GM10847 (cell line): ENCODE results near the gene EFCAB8.

ENCODE experiments used
- POLR2A ChIP-seq: IDR thresholded peaks from 2 replicates; pipeline ENCODE4 v1.6.1; 2011; ENCODE audit not compliant: insufficient read length; ENCODE audit errors: extremely low read depth

The EFCAB8 gene

DNA sequence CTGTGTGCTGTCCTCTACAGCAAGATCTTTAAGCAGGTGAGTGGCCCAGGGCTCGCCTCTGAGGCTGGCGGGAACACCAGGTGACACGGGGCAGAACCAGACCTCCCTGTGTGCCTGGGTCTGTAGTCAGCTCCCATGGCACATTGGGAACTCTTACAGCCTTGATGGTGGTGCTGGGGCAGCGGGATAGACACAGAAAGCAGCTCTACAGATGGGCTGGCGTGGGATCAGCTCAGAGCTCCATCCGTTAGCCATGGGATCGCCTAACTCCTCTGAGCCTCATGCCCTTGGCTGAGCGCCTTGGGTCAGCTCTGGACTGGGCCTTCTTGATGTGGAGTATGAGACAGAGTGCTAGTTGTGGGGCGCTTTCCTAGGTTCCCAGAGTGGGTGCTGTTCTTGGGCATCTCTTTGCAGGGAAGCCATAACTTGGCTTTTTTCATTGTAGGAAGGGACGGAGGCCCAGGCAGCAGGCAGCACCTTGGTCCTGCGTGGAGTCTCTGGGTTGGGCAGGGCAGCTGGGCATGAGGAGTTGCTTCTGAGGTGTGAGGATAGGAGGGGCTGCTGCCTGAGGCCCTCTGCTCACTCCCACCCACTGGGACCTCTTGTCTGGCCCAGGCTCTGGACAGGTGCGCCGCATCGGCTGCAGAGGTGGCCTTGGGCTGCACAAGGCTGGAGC is 51.3 kb downstream of the EFCAB8 start:
- no peak for TF ChIP-seq POLR2A

DNA sequence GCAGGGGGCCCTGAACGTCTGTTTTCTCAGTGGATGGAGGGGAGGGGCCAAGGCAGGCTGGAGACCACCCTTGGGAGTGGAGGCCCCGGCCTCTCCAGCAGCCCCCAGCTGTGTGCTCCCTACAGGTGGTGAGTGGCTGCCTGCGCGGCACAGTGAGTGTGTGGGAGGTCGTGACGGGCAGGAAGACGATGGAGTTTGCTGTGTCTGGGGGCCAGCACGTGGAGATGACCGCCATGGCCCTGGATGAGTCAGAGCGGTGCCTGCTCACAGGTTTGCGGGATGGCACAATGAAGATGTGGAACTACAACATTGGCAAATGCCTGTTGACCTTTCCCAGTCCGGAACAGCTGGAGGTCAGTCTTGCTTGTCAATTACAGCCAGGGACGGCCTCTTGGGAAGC is 52.6 kb downstream of the EFCAB8 start:
- TF ChIP-seq POLR2A, result no peak

DNA sequence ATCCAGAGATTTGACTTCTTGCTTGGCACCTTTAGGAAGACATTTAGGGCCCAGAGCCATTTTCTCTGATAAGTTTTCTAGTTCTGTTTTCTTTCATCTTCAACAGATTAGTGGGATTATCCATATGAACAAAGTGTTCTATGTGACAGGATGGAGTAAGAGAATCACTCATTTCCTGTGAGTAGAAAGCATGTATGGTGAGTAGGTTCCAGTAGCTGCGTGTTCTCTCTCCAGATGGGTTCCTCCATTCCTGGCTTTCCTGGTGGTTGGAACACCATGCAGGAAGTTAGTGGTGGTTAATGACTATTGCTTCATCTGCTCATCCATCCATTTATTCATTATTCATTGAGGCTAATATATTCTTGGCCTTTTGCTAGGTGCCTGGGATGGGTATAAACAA is 54.0 kb downstream of the EFCAB8 start:
- no peak for TF ChIP-seq POLR2A

DNA sequence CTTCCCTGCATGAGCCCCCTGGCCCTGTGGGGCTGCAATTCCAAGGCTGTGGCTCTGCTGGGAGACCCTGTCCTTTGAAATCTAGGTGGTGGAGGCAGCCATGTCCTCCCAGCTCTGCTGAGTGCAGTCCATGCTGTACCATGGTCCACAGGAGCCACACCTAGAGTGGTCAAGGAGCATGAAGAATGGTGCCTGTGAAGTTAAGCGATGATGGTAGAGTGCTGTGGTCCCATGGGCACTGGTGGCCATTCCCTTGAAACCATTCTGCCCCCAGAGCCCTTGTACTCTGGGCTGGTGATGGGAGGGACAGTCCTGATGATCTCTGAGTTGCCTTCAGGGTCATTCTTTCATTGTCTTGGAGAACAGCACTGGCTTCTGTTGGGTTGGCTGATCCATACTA is 55.3 kb downstream of the EFCAB8 start:
- TF ChIP-seq POLR2A, result no peak

DNA sequence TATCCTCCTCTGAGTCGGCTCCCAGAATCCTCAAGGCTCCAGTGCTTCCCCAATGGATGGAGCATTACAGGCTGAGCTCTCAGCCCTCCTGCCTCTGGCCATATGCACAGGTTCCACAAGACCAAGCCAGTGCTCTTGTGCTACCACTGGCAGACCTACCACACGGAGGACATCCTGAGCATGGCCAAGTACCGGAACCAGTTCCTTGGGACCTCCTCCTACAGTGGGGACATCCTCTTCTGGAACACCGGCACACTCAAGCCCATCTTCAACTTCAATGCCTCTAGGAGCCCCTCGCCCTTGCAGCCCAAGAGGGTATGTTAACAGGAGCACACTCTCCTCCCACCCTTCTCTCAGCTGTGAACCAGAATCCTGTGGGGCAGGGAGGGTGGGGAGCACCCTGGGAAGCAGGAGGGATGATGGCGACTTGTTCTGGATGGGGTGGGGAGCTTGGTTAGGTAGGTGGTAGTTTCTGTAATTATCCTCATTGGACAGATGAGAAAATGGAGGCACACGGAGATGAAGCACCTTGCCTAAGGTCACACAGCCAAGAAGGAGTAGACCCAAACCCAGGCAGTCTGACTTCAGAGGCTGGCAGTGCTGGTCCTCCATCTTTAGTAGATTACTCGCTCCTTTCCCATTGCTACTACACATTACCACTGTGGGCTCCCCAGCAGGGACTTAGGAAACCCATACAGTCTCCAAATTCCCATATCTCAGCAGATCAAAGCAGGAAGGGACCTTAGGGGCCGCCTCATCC is 58.6 kb downstream of the EFCAB8 start:
- TF ChIP-seq POLR2A, result no peak

DNA sequence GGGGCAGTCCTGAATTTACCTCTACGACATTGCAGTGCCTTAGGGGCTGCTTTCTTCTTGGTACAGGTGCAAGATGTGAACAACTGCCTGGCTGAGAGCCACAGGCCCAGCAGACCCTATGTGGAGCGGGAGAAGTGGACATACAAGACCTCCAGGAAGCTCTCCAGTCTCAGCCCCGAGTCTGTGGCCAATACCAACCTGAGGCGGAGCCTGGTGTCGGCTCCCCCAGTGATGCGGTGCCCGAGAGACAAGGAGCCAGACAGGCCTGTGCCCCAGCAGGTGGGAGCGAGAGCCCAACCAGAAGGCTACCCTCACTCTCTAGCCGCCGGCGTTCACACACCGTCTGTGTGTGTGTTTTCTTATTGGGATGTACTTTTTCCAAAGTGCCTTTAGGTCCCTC is 59.6 kb downstream of the EFCAB8 start:
- TF ChIP-seq POLR2A, result no peak

DNA sequence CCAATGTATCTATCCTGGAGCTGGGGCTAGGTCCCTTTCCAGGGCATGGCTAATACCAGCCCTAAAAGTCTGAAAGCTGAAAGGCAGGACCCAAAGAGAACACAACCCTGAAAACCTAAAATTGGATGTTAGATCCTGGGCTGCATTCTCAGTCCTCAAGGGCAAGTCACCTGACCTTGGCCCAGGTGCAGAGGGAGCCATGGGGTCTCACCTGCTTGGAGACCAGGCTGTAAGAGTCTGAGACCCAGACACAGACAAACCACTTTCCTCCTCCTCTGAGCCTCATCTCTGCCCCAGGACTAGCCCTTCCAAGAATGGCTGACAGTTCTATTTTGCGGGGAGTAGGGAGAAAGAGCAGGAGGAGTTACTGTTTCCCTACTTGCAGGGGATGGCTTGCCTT is 60.0 kb downstream of the EFCAB8 start:
- no peak for TF ChIP-seq POLR2A

DNA sequence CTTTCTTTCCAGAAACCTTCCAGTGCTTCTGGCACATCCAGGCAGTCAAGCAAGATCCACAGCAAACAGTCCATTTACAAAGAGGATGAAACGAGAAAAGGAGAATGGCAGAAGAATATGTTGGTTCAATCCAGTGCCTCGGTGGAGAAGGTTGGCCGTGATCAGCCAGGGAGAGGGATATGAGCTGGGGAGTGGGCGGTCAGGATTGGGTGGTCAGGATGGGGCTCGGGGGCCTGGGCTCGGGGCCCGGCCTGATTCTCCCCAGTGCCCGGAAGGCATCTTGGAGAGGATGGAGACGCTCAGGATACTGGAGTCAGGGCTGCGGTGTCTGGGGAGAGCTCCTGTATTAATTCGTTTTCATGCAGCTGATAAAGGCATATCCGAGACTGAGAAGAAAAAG is 61.3 kb downstream of the EFCAB8 start:
- no peak for TF ChIP-seq POLR2A

DNA sequence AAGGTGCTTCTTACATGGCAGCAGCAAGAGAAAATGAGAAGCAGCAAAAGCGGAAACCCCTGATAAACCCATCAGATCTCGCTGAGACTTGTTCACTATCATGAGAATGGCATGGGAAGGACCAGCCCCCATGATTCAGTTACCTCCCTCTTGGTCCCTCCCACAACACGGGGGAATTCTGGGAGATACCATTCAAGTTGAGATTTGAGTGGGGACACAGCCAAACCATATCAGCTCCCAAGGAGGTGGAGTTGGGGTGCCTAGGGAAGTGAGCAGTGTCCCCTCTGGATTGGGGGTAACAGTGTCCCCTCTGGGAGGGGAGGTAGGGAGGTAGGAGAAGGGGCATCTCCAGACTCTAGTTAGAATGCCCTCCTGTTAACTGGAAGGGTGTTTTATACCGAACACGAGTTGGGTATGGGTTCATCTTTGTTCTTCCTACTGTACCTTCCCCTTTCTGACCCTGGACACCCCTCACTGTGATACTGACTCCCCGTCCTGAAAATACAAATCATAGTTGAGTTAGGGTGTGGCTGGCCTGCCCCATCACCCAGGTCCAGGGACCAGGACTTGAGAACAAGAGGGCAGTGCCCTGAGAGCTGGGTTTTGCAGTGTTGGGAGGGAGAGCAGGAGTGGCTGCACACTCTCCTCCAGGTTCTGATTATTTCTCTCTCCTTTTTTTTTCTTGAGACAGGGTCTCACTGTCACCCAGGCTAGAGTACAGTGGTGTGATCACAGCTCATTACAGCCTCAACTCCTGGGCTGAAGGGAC is 62.0 kb downstream of the EFCAB8 start:
- TF ChIP-seq POLR2A, result no peak

DNA sequence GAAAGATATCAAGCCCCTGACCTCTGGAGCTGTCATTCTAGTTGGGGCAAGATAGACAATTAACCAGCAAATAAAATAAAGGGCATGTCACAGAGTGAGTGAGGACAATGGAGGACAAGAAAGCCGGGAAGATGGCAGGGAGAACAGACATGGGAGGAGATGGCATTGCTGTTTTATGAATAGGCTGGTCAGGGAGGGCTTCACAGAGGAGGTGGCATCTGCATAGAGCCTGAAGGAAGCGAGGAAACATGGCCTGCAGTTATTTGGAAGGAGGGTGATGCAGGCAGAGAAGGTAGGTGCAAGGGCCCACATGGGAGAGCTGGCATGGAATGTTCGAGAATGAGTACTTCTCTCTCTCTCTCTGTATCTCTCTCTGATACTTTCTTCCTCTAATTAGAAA is 63.7 kb downstream of the EFCAB8 start:
- TF ChIP-seq POLR2A, result no peak

DNA sequence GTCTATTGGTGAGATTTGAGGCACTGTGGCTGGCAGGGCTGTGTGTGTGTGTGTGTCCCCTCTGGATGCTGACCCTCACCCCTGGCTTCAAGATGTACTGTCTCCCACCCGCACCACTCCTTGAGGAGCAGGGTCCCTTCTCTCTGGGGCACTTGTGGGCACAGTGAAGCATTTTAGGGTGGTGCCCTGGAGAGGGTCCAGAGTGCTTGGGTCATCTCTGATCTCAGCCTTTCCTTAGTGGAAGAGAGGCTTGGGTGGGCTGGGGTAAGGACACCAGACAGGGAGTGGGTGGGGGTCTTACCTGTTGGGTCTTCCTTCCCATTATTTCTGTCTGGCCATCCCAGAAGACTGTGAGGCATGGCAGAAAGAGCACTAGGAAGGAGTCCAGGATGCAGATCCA is 66.1 kb downstream of the EFCAB8 start:
- no peak for TF ChIP-seq POLR2A

DNA sequence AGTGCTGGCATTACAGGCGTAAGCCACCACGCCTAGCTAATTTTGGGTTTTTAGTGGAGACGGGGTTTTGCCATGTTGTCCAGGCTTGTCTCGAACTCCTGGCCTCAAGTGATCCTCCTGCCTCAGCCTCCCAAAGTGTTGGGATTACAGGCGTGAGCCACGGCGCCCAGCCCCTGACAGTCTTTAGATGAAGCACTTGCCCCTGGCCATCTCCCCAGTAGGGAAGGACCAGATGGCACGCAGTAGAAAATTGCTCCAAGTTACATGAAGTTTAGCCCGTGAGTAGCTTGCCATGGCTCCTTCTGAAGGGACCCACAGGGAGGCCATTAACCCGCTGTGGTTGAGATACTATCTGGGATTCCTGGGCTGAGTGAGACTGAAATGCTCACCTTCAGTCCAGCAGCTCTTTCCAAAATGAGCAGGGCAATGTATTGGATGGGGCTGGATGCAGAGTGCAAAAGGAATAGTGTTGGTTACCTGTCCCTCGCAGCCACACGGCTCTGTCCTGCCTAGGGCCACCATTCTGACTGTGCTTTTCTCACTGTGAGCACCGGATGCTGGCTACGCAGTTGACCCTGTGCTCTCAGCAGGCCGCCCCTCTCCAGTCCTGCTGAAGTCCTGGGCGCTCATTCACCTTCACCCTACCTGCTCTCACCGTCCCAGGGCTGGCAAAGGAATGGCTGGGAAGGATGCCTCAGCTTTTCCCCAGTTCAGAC is 66.9 kb downstream of the EFCAB8 start:
- TF ChIP-seq POLR2A, result no peak

DNA sequence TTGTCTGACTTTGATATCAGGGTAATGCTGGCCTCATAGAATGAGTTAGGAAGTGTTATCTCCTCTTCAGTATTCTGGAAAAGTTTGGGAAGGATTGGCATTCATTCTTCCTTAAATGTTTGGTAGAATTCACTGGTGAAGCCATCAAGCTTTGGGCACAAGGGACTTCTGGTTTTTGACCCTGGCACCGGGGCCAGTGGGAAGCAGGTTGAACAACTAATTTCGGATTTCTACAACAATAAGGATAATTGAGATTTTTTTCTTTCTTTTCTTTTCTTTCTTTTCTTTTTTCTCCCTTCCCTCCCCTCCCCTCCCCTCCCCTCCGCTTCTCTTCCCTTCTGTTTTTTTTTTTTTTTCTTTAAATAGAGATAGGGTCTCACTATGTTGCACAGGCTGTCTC is 70.4 kb downstream of the EFCAB8 start:
- no peak for TF ChIP-seq POLR2A

DNA sequence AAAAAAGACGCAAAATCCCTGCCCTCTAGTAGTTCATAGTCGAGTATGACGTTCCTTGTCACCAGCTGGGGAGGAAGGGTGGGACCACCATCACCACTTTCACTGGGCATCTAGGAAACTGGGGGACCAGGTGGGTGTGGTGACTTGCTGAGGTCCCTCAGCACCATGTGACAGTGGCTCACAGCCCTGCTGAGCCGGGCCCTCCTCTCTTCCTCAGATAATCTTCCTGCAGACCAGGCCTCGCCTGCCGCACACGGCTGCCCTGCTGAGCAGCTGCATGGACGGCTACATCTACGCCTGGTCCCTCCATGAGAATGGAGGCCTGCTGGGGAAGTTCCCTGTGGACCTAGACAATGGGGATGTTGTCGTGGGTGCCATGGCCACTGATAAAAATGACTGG is 71.5 kb downstream of the EFCAB8 start:
- TF ChIP-seq POLR2A, result no peak

DNA sequence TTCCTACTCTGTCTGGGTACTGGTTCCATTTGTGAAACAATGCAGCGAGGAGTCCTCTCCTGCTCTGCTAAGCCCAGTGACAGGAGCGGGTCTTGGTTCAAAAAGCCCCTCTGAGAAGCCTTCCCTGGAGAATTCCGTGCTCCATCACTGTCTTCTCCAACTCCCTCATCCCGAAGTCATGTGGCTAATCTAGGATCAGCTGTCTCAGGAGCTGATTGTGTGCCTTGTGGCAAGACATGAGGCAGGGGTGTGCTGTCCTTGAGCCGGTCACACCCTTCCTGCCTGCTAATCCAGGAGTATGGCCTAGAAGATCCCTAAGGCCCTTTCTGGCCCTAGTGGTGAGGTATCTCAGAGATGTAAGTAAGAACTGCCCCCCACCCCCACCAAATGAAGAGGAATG is 72.0 kb downstream of the EFCAB8 start:
- no peak for TF ChIP-seq POLR2A
